ENCODE data around the gene TENT4A.

The TENT4A gene

DNA sequence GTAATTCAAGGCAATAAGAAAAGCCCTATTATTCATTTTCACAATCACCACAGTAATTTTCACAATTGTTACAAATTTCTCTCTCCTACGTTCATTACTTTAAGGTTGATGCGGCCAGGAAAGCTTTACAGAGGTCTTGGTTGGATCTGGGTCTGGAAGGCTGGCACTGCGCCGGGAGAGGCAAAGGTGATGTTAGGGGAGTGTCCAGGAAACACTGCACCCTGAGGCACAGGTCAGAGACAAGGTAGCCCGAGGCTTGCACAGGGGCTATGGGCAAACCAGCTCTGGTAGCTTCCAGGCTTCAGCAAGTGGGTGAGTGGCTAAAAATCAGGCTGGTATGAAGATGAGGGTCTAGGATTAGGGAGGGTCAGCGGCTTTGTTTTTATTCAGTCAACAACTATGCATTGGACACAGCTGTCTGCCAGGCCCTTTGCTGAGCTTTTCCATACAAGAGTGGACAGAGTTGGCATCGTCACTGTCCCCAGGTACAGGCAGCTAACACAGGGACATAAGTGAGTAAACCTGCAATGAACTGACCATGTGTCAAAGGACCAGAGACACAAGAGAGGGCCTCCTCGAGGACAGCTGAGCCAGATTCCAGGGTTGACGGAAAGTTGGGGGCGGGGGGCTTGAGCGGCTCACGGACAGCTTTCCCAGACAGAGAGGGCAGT is 12.4 kb upstream of the TENT4A start:
- DNase-seq = no peak

DNA sequence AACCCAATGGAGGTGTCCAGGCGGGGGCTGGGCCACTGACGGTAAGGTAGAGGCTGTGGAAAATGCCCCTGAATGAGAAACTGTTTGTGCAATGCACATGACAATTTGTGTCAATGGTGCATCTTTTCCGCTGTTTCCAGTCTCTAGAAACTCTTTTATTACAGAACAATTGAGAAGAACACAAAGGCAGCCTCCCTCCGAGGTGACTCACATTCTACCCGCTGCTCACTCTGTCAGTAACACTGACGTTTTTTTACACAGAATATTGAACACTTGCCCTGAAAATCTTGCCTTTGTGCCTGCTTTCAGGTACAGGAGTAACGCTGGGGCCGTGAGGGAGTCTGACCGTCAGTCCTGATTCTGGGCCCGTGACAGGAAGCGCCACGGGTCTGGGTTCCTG is 11.7 kb upstream of the TENT4A start:
- DNase-seq = no peak

DNA sequence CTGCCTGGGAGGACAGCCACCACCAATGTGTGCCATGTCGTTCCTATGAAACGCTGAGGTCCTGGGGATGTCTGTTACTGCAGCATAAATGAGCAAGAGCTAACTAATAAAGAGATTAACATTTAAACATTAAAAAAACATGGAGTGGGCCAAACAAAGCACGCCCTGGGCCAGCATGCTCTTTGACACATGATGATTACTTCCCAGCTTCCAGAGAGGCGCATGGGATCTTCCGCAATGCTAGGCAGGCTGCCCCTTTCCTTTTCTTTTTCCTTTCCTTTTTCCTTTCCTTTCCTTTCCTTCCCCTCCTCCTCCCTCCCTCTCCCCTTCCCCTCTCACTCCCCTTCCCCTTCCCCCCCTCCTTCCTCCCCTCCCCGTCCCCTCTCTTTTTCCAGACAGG is 10.6 kb upstream of the TENT4A start:
- no peak for DNase-seq

DNA sequence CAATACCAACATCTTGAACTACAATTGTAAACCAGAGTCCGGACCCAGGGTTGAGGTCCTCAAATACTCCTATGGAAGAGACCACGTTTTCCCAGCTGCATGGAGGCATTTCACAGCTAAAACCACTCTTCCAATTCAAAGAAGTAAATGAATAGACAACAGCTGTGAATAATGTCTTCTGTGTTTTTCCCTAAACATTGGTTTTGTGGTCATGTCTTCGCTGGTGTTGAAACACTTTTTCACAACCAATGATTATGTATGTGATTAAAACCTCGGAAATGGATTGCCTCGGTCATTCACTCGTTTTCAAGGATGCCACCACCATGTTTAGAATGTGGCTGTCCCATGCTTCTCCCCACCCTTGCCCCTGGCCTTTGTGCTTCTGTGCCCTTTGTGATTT is 9.4 kb upstream of the TENT4A start:
- DNase-seq = no peak

DNA sequence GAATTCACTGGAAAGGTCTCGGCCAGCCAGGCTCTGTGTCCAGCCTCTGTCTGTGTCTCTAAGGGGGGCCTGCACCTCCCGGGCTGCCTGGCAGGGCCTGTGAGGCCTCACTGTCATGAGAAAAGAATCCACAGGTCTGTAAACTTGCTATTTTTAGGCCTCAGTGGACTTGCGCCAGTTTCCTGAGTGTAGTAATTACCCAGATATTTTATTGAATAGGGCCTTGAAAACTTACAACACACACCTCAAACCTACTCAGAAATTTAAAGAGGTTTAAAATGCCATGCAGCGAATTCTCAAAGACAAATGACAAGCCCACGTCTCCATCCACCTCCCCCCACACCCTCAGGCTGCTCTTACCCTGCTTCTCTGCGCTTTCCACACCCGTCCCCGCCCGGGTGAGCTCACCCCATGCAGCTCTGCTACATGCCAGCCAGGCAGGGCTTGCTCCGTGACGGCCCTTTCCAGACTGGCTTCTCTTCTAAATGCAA is 8.8 kb upstream of the TENT4A start:
- no peak for DNase-seq

DNA sequence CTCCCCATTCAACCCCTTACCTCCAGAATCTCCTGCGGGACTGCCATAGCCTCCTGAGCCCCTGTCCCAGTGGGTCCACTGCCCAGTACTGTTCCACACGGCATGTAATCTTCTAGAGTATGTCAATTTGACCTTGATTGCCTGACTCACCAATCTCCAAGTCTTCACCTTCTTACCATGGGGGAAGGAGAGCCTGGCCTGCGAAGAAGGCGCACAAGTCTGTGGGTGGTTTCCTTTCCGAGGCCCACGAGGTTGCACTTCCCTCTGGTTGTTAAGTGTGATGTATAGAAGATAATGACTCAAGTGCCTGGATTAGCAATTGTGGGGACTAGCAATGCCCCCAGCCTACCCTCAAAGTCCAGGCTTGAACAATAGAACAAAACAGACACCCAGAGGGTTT is 8.1 kb upstream of the TENT4A start:
- no peak for DNase-seq

DNA sequence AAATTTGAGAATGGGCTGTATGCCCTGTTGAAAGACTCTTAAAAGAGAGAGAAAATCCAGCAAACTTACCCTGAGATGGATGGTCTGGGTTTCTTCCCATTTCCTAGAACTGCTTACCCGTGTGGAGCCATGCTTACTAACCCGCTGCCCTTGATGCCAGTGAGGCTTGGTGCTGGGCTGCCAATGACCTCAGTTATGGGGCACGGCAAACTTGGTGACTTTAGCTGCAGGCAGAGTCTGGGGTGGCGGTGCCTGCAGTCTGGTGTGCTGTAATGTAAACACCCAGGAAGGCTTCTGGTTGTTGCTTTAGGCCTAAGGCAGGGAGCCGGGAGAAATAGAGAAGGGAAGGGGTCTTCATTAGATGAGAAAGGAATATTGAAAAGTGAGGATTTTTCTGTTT is 7.3 kb upstream of the TENT4A start:
- no peak for DNase-seq

DNA sequence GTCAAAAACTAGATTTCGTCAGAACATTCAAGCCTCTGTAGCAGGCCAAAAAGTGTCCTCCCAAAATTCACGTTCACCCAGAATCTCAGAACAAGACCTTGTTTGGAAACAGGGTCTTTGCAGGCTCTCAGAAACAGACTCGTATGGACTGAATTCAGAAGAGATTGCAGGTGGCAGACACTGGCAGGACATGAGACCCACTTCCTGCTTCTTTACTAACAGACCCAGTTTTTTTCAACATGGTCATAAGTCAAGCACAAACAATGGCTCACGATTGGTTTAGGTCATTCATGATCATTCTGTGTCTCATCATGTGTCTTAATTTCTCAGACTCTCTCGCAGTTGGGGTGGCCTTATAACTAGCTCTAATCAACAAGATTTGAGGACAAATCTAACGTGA is 5.4 kb upstream of the TENT4A start:
- DNase-seq = no peak

DNA sequence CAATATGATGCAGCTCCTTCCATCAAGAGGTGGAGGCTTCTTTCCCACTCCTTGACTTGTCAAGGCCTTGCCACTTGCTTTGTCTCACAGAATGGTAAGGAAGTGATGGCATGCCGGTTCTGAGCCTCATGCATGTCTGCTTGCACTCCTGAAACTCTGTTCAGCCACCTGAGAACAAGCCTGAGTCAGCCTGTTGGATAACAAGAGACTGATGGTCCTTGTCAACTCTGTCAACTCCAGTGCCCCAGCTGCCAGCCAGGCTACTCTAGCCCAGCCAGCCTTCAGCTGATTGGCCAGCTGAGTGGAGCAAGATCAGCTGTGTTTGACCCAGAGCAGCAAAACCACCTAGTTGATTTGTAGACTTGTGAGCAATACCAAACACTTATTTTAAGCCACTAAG is 4.4 kb upstream of the TENT4A start:
- DNase-seq = no peak

DNA sequence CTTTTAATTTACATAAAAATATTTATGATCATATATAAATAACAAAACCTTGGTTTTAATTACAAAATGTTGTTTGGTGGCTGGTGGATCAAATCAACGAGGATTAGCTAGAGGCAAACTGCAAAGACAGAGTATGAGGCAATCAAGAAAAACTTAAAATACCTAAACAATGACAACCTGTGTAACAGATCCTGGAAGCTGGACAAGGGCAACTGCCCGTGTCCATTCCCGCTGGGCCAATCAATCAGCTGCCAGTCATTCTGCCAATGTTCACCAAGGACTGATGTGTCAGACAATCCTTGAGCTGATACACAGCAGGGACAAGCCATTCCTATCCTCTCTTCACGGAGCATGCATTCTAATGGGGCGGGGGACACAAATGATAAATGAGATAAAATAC is 3.2 kb upstream of the TENT4A start:
- DNase-seq = no peak

DNA sequence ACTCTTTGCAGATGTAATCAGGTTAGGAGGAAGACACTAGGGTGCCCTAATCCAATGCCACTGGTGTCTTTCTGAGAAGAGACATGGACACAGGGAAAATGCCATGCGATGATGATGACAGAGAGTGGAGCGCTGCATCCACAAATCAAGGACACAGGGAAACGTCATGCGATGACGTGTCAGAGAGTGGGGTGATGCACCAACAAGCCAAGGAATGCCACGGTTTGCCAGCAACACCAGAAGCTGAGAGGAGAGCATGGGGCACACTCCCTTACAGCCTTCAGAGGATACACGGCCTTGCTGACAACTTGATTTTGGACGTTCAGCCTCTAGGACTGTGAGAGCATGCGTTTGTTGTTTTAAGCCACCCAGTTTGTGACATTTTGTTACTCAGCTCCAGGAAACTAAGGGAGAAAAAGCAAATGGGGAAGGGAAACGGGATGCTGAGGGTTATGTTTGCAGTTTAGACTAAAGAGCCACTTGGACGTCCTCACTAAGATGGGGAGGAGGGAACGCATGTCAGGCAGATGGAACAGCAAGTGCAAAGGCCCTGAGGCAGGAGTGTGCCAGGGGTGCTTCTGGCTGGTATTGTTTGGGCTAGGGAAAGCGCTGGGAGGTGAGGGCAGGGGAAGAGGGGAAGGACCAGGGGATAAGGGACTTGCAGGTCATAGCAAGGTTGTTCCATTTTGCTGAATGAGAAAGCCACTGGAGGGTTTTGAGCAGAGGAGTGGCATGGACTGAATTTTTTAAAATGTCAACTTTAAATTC is 2.5 kb upstream of the TENT4A start:
- DNase-seq = no peak

DNA sequence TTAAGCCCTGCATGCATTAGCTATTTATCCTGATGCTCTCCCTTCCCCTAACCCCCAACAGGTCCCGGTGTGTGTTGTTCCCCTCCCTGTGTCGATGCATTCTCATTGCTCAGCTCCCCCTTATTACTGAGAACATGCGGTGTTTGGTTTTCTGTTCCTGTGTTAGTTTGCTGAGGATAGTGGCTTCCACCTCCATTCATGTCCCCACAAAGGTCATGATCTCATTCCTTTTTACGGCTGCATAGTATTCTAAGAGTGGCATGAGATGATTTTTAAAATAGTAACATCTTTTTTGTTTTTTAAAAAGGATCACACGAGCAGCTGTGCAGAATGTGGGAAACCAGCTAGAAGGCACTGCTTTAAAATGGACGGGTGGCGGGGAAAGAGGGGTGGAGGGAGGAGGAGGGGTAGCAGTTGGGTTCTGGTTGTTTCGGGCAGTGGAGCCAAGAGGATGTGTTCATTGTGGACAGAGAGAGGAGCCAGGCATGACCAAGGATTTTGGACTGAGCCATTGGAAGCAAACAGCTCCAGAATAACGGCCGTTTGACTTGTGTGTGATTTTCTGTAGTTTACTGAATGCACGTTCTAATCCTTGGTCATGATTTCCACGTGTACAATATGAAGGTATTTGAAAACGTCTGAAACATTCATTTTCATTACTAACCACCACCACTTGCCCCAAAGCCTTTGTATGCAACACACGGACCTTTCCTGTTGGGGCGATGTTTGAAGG is 1.7 kb upstream of the TENT4A start:
- DNase-seq = no peak

DNA sequence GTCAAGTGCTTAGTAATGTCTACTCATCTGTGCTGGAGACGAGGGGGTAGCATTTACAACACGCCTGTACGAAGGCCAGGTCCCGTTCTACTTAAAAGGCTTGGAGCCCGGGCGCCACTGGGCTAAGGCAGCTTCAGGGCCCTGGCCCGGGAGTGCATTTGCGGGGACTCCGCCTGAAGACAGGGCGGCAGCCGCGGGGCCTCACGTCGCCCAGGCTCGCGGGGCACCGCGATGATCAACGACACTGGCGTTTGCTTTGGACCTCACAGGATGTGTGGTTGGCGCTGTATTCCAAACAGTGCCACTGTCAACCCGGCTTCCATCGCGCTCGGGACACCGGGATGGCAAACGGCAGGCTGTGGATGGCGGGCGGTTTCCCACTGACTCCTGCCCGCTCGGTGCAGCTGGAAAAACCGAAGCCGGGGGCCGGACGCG is 1.1 kb upstream of the TENT4A start:
- peak; percentile 18 to 66 (median 40) for DNase-seq

DNA sequence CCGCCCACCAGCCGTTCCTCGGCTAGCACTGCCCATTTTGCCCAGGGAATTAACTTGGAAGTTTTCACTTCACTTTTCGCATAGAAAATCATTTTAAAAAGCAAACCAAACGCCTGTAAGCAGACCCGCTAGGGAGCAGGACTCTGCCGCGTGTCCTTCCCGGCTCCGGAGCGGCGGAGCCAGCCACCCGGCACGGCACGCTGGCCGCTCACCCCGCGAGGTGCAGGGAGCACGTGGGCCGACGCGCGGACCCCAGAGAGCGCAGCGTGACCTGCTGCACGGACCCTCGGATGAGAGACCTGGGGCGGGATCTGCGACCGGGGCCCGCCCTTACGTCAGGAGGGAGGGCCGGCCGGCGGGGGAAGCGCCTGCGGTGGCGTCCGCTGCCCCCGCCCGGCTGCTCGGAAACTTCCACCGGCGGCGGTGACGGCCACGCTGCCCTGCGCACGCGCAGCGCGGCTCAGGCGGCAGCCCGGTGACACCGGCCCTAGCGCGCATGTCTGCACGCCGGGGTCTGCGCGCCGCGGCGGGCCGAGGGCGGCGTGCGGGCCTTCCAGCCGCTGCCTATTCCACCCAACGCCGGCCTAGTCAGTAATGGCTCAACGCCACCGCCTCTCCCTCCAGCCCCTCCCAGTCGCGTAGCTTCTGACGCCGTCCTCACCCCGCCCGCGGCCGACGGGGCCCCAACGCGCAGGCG is 507 bp upstream of the TENT4A start:
- DNase-seq = peak; percentile 94 to 98 (median 96)

DNA sequence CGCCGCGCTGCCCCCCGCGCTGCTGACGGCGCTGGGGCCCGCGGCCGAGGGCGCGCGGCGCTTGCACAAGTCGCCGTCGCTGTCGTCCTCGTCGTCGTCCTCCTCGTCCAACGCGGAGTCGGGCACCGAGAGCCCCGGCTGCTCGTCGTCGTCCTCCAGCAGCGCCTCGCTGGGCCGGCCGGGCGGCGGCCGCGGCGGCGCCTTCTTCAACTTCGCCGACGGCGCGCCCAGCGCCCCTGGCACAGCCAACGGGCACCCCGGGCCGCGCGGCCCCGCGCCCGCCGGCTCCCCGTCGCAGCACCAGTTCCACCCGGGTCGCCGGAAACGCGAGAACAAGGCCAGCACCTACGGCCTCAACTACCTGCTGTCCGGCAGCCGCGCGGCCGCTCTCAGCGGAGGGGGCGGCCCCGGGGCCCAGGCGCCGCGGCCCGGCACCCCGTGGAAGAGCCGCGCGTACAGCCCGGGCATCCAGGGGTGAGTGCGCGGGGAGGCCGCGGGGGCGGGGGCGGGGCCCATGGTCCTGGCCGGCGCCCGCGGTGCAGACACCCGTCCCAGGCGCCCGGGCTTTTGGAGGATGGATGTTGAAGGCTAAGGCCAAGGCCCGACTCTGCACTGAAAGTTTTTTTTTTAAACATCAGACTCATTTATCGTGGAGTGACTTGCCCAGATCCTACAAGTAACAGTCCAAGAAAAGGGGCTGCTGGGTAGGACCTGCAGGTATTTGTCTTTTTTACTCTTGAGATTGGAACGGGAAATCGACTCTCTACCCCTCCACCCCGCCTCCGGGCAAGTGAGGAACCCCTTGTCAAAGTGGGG is 1.2 kb downstream of the TENT4A start:
- peak; percentile 7 to 48 (median 28) for DNase-seq

DNA sequence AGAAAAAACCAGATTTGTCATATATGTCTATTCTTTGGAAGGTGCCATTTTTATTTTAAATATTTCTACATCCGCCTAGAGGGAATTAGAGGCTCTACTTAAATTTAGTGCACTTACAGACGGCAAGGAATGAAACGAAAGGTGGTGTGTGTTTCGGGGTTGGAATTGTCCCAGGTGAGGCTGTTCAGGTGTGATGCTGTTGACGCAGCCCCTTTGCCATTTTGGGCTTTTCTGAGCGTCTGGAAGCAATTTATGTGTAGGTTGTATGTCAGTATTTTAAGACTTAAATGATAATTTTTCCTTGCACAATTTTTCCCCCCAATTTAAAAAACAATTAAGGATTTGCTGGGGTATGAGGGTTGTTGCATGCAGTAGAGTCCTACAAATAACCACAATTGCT is 2.0 kb downstream of the TENT4A start:
- DNase-seq = no peak

DNA sequence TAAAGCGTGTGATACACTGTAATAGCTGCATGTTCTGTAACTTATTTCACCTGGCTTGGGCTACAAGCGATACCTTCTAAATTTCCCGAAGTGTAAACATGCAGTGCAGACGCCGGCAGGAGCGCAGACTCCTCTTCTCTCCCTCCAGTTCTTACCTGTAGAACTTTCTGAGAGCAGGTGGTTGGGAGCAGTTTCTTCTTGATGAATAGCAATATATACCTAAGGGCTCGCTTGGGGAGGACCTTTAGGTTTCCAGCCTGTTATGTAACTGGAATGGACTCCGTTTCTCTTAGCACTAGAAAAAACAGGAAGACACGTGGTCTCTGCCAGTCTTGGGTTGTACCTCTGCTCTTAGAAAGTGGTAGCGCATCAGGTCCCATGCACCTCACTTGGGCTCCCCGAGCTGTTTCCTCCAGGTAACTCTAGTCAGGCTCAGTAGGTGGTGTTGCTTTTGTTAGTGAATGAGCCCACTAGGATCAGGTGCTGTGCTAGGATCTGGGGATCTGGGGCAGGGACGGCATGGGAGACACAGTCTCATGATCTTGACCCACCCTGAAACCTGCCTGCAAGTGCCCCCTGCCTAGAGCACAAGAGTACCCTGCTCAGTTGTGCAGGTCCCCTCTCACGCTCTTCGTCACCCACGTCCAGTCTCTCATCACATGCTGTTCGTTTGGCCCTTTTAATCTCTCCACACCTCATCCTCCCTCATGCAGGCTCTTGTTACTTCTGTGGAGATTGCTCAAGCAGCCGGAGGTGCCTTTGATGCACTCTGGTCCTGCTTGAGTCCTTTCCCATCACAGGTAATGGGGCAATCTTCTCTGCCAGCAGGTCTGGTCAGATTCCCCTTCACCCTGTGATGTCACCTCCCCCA is 2.8 kb downstream of the TENT4A start:
- peak in 5 of 6 experiments; percentile 8 to 58 (median 37) for DNase-seq

DNA sequence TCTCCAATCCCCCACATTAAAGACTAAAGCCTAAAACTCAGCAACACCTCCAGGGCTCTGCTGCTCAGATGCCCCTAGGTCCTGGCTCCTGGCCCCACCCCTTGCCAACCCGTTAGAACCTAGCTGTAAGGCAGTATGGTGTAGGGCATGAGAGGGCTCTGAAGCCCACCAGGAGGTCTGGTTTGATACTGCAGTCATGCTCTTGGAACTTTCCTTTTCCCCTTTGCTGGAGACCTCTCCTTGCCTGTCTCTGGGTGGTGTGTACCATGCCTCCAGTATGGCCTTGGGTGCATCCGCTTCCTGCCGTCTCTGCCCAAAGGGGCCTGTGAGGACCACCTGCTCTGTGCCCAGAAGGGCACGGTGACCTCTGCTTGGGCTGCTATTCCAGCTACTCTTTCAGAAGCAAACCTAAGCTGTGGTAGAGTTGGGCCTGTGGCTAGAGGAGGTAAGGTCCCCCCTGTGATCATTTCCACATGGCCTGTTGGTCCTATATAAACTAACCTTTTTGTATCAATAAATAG is 3.5 kb downstream of the TENT4A start:
- no peak for DNase-seq

DNA sequence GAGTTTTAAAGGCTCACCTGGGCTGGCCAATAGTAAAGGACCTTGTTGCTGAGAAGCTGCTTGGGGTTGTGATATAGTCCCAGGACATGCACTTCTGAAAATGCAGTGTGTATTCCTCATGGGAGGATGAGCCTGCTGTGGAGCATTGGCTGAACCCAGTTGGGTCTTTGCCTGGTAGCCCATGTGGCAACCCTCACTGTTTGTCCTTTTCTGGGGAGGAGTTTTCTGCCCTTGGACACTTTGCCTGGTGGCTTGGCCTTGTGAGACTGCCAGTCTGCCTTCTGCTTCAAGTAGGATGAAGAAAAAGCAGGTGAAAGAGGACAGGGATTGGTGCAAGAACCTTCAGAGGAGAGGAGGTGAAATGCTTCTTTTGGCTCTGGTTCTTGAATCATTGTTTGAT is 4.0 kb downstream of the TENT4A start:
- no peak for DNase-seq

DNA sequence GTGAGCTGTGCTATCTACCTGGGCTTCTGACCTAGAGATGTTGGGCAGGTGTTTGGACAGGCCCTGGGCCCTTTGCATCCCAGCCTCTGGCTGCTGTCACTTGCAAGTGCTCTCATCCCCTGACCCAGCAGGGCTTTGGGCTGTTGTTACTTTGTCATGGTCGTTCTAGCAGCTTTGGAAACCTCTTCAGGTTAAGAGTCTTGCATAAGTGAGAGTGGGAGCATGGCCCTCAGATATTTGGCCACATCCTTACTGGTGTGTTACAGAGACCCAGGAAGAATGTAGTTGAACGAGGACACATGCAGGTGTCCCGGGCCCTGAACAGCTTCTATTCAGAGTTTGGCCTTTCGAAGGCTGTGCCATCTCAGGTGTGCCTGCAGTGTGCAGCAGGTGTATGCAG is 4.5 kb downstream of the TENT4A start:
- DNase-seq = no peak

DNA sequence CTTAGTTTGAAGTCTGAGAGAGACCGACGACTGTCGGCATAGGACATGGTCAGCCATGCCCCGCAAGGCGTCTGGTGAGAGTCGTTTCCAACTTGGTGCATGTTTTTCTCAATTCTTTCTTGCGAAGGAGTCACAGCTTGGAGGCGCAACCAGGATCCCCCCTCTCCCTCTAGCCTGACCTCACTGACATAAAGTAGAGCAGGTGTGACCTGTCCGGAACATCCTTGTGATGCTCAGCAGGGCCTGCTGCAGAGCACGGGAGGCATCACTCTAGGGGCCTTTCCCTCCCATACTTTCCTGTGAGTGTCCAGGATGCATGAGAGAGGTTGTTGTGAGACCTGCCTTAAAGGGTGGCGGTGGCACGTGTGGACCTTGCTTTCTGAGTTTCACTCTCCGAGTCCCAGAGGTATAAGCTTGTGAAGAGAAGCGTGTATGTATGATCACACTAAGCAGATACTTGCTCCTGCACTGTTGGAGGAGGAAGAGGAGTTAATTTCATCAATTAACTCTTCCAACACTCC is 5.0 kb downstream of the TENT4A start:
- no peak for DNase-seq

Data from stimulated activated naive CD4-positive, alpha-beta T cell (primary cell).